Retinal pigment epithelial cell (primary cell): Measurements from ENCODE around the gene GAA.

Source experiments
- DNase-seq: peaks from one replicate; pipeline ENCODE4 v3.0.0-alpha.2; 2010; ENCODE audit warnings: low read depth
- H3K4me3 ChIP-seq: 2 replicates; pipeline ENCODE4 v1.5.1; 2011; ENCODE audit warnings: mild to moderate bottlenecking, low read length, control low read depth, moderate library complexity
- TF ChIP-seq, protein P1 (sequence below): conservative IDR thresholded peaks from 2 replicates; pipeline ENCODE4 v1.5.1; 2011; ENCODE audit warnings: low read depth, low read length, control low read depth, inconsistent platforms

The GAA gene

DNA sequence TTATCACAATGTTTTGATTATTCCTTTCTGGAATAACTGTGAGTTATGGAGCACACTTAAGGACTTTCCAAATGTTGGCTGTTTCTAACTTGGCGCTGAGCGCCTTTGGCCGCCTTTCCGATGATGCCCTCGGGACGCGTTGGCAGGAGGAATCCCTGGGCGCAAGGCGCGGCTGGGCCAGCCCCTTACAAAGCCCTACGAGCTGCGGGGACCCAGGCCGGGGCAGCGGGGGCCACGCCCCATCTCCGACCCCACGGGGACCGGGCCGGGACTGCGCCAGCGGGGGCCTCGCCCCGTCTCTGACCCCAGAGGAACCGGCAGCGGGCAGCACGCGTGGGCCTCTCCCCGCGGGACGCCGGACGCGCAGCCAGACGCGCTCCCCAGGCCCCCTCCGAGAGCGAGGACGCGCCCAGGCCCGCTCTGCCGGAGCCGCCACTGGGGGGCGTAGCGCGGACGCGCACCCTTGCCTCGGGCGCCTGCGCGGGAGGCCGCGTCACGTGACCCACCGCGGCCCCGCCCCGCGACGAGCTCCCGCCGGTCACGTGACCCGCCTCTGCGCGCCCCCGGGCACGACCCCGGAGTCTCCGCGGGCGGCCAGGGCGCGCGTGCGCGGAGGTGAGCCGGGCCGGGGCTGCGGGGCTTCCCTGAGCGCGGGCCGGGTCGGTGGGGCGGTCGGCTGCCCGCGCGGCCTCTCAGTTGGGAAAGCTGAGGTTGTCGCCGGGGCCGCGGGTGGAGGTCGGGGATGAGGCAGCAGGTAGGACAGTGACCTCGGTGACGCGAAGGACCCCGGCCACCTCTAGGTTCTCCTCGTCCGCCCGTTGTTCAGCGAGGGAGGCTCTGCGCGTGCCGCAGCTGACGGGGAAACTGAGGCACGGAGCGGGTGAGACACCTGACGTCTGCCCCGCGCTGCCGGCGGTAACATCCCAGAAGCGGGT, at the start of gene GAA:
GAA (plus strand) TSS at position 571 of the 935 bp plus-strand sequence. CDS start 3,006 bp downstream, outside the sequence.
- TF ChIP-seq, protein P1, sequence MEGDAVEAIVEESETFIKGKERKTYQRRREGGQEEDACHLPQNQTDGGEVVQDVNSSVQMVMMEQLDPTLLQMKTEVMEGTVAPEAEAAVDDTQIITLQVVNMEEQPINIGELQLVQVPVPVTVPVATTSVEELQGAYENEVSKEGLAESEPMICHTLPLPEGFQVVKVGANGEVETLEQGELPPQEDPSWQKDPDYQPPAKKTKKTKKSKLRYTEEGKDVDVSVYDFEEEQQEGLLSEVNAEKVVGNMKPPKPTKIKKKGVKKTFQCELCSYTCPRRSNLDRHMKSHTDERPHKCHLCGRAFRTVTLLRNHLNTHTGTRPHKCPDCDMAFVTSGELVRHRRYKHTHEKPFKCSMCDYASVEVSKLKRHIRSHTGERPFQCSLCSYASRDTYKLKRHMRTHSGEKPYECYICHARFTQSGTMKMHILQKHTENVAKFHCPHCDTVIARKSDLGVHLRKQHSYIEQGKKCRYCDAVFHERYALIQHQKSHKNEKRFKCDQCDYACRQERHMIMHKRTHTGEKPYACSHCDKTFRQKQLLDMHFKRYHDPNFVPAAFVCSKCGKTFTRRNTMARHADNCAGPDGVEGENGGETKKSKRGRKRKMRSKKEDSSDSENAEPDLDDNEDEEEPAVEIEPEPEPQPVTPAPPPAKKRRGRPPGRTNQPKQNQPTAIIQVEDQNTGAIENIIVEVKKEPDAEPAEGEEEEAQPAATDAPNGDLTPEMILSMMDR: peak; percentile 60
- DNase-seq: no peak
- H3K4me3 ChIP-seq: peak within 1 kb of the TSS; percentile 86

DNA sequence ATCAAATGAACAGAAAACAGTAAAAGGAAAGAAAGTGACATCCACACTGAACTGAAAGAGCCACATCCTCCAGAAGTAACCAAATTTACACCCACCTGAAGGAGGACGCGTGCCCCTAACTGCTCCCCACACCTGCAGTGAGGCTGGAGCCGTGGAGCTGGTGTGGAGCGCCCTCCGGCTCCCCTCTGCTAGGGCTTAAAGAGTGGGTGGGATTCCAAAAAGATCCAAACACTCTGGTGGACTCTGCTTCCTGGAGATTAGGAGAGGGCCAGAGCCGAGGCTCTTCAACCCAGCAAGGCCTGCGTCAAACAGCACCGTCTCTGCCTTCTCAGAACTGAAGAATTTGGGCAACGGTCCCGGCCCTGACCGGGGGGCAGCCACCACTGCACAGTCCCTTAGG, 49.7 kb upstream of the GAA start:
- TF ChIP-seq, protein P1: no peak
- no peak for DNase-seq

DNA sequence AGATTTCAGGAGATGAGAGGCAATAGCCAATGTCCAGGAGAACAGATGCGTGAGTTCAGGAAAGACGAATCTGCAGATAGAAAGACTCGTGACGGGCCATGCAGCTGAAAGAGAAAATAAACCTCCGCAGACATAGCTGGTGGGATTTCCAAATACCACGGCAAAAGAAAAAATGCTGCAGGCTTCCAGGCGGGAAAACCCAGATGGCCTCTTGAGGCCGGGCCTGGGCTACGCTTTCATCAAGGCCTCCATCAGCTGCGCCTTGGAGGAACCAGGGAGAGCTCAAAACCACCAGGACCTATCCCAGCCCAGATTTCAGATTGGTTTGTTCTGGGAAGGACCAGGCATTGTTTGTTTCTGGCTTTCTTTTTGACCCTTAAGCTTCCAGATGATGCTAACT, 48.3 kb upstream of the GAA start:
- no peak for DNase-seq
- no peak overlapping the region for H3K4me3 ChIP-seq
- TF ChIP-seq, protein P1: no peak

More for the DNA sequence above, 49.7 kb upstream of the GAA start:
- H3K4me3 ChIP-seq: no peak overlapping the region

GRCh38 chr17:80055597-80055996, 45.8 kb upstream of the GAA start:
- H3K4me3 ChIP-seq: no peak overlapping the region
- no peak for DNase-seq
- TF ChIP-seq, protein P1: no peak

GRCh38 chr17:80058311-80058955, 42.9 kb upstream of the GAA start:
- no peak for DNase-seq

DNA sequence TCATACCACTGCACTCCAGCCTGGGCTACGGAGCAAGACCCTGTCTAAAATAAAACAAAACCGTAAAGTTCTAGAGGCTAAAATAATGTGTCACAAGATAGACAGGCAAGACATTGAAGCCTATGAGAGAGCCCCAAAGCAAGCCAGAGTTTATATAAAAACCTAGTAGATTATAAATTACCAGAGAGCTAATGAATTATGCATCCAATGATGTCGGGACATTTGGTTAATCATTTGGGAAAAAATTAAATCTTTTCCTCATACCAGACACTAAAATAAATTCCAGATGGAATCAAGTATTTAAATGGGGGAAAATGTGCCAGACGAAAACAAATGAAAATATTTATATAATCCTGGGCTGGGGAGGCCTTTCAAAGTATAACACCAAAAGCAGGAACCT, 40.7 kb upstream of the GAA start:
- TF ChIP-seq, protein P1: no peak
- no peak for DNase-seq
- H3K4me3 ChIP-seq: no peak overlapping the region

More at GRCh38 chr17:80058311-80058955, 42.9 kb upstream of the GAA start:
- TF ChIP-seq, protein P1: no peak
- no peak overlapping the region for H3K4me3 ChIP-seq
